Astrocyte of the cerebellum (primary cell): ENCODE measurements around the gene HTRA3.
"Not testable (repeated sequence)": the region's sequence is repeated elsewhere in the genome, so short reads cannot be mapped to it uniquely, and the experiment has no call there.

Experiments used
- DNase-seq: peaks from one replicate; pipeline ENCODE4 v3.0.0-alpha.2; 2011; ENCODE audit warnings: low read depth
- H3K4me3 ChIP-seq: 2 replicates; pipeline ENCODE4 v1.5.1; 2011; ENCODE audit warnings: mild to moderate bottlenecking, low read depth, low read length, moderate library complexity
- in situ Hi-C: cut with HindIII; loops from 2 replicates; pipeline ENCODE4 v1.10.0; 2017; ENCODE audit warnings: low sequenced_read_pairs
- TF ChIP-seq, protein P1 (sequence below): IDR thresholded peaks from 2 replicates; pipeline ENCODE4 v1.5.1; 2012; ENCODE audit warnings: low read length, low read depth, moderate library complexity, mild to moderate bottlenecking; ENCODE audit errors: missing control alignments

The HTRA3 gene

GRCh38 chr4:8345946-8346814 is 76.6 kb downstream of the HTRA3 start:
- in situ Hi-C loops = no loop called here
- TF ChIP-seq, protein P1, sequence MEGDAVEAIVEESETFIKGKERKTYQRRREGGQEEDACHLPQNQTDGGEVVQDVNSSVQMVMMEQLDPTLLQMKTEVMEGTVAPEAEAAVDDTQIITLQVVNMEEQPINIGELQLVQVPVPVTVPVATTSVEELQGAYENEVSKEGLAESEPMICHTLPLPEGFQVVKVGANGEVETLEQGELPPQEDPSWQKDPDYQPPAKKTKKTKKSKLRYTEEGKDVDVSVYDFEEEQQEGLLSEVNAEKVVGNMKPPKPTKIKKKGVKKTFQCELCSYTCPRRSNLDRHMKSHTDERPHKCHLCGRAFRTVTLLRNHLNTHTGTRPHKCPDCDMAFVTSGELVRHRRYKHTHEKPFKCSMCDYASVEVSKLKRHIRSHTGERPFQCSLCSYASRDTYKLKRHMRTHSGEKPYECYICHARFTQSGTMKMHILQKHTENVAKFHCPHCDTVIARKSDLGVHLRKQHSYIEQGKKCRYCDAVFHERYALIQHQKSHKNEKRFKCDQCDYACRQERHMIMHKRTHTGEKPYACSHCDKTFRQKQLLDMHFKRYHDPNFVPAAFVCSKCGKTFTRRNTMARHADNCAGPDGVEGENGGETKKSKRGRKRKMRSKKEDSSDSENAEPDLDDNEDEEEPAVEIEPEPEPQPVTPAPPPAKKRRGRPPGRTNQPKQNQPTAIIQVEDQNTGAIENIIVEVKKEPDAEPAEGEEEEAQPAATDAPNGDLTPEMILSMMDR = no peak

GRCh38 chr4:8346838-8347605 is 77.5 kb downstream of the HTRA3 start:
- no peak overlapping the region for H3K4me3 ChIP-seq
- TF ChIP-seq, protein P1 = no peak
- in situ Hi-C loops = no loop called here
- no peak for DNase-seq

More at GRCh38 chr4:8345946-8346814, 76.6 kb downstream of the HTRA3 start:
- H3K4me3 ChIP-seq = no peak overlapping the region
- DNase-seq = no peak

GRCh38 chr4:8347660-8348059 is 78.1 kb downstream of the HTRA3 start:
- no peak for DNase-seq
- in situ Hi-C loops = no loop called here
- no peak overlapping the region for H3K4me3 ChIP-seq
- TF ChIP-seq, protein P1 = no peak

- TF ChIP-seq, protein P1 = no peak
- DNase-seq = no peak
- in situ Hi-C loops = no loop called here
- H3K4me3 ChIP-seq = no peak overlapping the region
Observed at GRCh38 chr4:8348071-8348470, 78.5 kb downstream of the HTRA3 start.

DNA sequence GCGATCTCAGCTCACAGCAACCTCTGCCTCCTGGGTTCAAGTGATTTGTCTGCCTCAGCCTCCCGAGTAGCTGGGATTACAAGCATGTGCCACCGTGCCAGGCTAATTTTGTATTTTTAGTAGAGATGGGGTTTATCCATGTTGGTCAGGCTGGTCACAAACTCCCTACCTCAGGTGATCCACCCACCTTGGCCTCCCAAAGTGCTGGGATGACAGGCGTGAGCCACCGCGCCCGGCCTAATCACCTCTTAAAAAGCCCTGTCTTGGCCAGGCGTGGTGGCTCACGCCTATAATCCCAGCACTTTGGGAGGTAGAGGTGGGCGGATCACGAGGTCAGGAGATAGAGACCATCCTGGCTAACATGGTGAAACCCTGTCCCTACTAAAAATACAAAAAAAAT is 79.7 kb downstream of the HTRA3 start:
- H3K4me3 ChIP-seq, DNase-seq, in situ Hi-C loops: not testable (repeated sequence)

DNA sequence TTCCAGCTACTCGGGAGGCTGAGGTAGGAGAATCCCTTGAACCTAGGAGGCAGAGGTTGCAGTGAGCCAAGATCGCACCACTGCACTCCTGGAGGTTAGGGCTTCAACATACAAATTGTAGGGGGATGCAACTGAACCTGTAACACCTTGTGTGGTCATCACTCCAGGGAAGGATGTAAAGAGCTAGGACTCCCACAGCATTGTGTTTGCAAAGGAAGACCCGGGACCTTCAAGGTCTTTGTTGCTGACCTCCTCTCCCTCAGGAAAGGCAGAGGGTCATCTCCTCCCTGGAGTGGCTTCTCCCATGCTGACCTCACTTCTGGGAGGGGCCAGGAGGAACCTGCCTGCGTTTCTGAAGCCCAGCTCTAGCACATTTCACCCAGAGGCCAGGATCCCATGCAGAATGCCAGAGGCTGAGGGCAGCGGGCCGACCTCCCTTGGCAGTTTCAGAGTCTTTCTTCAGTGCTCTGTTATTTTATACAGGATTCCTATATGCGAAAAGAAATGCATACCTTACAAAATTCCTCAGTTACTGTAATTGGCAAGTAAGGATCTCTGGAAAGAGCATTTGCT is 80.2 kb downstream of the HTRA3 start:
- no peak for DNase-seq
- H3K4me3 ChIP-seq = no peak overlapping the region
- TF ChIP-seq, protein P1 = no peak
- in situ Hi-C loops = no loop called here

DNA sequence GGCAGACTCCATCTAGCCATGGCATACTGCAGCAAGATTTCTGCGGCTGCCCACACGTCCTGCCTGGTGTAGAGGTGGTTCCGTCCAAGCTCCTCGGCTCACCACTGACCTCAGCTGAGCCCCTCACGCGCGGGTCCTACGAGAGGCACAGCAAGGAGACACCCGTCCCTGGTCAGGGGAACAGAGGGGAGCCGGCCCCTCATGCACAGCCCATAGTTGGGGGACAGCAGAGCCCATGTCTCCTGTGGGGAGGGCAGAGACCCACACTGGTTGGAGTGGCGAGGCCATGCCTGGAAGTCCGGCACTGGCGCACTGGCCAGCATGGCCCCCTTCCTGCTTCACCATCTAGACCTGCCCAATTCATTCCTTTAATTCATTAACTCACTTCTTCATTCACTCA is 80.8 kb downstream of the HTRA3 start:
- no peak overlapping the region for H3K4me3 ChIP-seq
- TF ChIP-seq, protein P1 = no peak
- DNase-seq = no peak
- in situ Hi-C loops = no loop called here
